NCI-H2107 (cell line): ENCODE data around the gene APMAP.
"Not testable (repeated sequence)": the region's sequence is repeated elsewhere in the genome, so short reads cannot be mapped to it uniquely, and the experiment has no call there.

ENCODE experiments used
- DNase-seq: peaks from one replicate; lab custom pipeline; 2025; lab: John Stamatoyannopoulos, UW

The APMAP gene

DNA sequence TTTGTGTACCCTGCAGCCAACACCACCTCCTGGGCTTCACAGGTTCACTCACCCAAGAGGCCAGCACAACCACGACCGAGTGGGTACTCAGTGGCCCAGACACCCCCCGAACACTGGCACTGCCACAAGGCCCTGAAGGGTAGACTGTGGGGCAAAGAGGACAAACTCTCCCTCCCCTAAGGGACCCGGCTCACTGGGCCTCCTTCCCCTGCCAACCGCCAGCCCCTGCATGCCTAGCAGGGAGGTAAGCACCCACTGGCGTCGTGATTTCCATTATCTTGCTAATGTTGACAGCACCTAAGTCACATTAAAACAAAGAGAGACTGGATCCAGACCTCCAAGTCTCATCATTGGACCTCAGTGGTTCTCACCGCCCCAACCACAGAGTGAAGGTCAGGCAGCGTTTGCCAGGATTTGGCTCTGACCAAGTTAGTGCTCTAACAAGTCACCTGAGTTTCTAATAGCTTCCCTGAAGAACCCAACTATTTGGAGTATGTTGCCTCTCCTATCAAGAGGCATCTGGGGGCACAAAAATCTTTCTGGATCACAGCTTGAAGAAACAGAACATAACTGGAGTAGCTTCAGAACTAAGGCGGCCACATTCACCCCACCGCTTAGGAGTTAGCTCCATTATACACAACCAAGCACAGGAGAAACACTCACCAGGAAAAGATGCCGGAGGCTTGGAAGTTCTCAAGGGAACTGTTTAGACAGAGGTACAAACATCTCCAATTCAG is 14.0 kb upstream of the APMAP start:
- DNase-seq = no peak

DNA sequence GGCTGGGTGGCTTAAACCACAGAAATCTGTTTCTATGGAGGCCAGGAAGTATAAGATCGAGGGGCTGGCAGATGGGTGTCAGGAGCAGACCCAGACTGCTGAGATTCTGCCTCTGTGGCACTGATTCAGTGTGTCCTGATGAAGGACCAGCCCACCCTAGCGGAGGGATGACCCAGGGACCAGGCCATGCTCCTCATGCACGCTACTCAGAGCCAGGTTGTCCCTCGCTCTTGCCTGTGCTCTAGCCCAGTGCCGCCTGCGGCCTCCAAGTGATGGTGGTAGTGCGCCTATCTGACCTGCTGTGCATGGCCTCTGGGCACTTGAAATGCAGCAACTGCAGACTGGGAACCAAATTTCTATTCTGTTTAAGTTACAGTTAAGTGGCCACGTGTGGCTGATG is 13.1 kb upstream of the APMAP start:
- DNase-seq = no peak

DNA sequence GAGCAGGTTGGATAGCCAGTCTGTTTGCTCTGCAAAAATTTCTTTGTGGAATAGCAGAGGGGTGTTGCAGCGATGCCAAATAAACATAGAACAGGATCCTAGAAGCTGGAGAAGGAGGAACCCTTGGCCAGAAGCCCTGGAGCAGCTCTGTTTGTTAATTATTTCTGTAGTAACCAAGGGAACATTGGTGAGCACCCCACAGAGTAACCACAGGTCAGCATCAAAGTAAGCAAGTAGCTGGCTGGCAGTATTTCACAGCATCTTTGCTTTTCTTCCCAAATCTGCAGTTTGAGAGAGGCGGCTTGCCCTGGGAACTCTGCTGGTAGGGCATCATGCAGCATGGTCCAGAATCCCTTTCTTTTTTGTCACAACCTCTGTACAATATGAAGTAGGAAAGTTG is 12.7 kb upstream of the APMAP start:
- no peak for DNase-seq

DNA sequence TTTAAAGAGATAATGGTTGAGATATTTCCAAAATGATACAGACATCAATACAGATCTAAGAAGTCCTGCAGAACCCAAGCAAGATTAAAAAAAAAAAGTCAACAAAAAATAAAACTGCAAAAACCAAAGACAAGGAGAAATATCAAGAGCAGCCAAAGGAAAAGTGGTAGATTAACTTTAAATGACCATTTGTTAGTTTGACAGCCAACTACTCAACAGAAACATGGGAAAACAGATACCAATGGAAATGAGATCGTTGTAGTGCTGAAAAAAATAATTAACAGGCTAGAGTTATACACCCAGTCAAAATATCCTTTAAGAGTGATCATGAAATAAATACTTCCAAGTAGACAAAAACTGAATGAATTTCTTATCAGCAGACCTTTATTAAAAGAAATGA is 10.5 kb upstream of the APMAP start:
- no peak for DNase-seq

DNA sequence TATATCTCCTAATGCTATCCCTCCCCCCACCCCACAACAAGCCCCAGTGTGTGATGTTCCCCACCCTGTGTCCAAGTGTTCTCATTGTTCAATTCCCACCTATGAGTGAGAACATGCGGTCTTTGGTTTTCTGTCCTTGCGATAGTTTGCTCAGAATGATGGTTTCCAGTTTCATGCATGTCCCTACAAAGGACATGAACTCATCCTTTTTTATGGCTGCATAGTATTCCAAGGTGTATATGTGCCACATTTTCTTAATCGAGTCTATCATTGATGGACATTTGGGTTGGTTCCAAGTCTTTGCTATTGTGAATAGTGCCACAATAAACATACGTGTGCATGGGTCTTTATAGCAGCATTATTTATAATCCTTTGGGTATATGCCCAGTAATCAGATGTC is 8.8 kb upstream of the APMAP start:
- not testable (repeated sequence) for DNase-seq

DNA sequence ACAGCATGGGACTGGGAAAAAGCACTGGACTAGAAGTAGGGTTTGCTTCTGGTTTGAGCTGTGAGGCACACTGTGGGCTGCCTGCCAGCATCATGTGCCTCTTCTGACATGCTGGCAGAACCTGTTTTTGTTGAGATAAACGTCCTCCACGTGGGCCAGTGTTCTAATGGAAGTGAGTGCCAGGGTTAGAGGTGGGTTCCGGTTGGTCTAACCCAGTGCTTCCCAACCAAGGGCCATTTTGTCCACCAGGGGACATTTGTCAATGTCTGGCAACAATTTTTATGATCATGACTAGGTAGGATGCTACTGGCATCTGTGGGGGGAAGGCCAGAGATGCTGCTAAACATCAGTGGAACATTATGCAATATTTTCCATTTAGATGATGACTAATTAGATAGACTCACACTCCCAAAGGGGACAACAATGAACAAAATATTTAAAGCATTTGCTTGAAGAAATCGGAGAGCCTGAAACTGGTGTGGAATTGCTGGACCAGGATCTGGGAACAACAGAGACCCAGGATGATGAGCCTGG is 7.8 kb upstream of the APMAP start:
- no peak for DNase-seq

DNA sequence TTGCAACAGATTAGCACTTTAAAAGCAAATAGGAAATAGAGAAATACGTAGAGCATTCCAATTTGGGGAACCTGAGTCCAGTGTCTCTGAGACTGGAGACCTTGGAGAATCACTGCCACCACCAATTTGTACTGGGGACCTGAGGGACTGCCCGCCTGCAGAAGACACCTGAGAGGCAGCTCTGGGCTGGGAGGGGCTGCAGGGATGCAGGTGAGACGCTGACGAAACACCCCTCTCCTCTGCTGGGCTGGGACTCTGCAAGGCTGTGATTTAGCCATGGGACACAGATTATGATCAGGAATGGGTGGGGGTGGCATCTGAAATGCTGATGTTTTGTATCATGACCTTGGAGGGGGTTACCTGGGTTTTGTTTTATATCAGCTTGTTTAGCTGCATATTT is 7.0 kb upstream of the APMAP start:
- no peak for DNase-seq

DNA sequence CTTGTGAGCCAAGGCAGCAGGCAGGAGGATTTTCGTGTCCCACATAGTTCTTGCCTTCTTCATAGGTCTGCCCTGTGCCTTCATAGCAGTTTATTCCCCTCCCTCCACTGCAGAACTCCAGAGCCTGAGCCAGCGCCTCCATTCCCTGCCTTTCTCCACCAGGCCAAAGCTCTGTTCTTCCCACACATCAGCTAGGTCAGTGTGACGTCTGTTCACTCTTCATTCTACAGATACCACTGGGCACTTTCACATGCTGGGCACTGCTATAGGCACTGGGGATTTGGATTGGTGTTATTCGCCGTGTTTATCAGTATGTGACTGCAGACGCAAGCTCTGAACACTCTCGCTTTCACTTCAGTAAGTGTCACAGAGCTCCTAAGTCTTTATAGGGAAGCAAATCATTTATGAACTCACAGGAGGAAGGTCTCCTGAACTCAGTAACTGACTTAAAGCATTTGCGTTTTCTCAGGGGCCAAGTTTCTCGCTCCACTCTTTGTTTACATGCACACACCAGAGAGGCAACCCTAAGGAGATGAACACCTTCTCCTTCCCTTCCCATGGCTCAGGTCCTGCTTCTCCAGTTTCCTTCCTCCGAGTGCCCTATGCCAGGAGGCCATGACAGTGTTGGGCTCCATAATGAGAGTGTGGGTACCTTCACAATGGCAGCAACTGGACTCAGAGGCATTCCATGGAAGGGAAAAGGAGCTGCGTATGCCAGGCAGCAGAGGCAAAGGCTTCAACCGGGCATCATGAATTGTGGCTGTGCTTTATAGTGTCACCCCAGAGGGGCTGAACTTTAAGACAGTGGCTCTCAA is 6.3 kb upstream of the APMAP start:
- no peak for DNase-seq

DNA sequence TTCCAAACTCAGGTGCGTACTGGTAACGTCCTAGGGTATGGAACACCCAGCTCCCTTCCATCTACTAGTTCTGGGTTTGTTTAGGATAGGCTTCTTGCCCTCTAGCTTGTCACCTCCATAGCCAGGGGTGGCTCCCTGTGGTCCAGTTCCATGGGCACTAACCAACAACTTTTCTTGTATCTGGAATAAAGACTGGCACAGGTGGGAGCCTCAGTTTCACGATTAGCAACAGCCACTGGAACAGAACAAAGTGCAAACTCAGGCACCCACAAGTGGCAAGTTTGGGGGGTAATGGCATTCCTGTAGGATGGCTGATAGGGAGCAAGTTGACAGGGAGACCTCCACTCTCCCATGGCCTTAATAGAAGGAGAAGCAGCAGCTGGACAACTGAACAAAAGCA is 5.6 kb upstream of the APMAP start:
- DNase-seq = no peak

DNA sequence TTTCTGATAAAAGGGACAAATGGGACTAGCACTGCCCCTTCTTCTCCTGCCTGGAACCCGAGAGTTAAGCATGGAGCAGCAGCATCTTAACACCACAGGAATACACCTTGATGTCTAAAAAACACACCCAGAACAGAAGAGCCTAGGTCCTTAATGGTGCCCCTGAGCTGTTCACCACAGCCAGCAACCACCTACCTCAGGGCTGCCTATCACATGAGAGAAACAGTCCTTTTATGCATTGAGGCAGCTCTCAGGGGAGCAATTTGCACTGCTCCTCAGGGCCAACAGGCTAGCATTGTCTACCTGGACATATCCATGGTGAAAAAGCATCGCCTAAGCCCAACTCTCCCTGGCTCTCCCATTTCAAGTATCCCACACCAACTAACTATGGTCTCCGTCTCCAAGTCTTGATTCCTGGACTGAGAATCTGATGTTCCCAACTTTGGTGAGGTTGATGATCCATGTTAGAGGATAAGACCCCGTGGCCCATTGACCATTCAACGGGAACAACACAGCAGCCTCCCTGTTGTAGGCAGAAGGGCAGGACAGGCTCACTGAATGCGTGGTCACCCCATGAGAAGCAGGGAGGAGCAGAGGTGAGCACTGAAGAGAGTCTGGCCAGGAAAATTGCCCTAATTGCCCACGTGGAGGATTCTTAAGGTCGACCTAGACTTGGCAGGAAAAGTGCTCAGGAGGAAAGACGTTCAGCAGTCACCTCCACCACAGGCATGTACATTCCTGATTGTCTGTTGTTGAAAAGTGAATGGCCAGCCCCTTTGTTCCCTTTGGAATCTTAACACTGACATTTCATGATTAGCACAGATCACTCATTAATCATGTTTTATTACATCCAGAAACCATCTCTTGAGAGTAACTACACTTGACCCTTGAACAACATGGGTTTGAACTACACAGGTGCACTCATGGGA is 4.2 kb upstream of the APMAP start:
- DNase-seq = no peak

DNA sequence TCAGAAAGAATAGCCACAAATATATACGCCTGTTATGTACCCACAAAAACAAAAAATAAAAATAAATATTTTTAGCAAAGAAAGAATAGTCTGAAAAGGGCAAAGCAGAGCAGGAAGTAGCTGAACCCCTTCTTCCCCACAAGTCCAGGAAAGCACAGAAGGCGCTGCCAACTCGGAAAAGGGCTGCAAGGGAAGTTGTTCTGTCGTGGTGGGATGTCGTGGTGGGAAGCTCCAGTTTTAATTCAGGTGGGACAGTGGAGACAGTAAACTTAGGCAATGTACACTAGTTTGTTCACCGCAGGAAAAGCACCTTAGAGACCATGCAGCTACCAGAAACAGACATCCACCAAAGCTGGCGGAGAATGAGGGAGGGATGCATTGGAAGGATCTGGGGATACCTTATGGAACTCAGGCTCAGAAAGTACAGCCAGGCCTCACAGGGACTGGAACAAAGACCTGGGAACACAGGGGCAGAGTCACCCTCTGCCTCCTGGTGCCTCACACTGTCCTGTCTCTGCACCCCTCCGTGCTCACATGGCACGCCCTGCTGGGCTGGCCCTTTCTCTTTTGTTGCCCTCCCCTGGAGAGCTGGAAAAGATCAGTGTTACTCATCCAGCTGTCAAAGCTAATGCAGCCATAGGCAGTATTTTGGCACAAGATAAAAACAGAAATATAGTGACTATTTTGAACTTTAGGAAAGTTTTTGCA is 3.3 kb upstream of the APMAP start:
- no peak for DNase-seq

DNA sequence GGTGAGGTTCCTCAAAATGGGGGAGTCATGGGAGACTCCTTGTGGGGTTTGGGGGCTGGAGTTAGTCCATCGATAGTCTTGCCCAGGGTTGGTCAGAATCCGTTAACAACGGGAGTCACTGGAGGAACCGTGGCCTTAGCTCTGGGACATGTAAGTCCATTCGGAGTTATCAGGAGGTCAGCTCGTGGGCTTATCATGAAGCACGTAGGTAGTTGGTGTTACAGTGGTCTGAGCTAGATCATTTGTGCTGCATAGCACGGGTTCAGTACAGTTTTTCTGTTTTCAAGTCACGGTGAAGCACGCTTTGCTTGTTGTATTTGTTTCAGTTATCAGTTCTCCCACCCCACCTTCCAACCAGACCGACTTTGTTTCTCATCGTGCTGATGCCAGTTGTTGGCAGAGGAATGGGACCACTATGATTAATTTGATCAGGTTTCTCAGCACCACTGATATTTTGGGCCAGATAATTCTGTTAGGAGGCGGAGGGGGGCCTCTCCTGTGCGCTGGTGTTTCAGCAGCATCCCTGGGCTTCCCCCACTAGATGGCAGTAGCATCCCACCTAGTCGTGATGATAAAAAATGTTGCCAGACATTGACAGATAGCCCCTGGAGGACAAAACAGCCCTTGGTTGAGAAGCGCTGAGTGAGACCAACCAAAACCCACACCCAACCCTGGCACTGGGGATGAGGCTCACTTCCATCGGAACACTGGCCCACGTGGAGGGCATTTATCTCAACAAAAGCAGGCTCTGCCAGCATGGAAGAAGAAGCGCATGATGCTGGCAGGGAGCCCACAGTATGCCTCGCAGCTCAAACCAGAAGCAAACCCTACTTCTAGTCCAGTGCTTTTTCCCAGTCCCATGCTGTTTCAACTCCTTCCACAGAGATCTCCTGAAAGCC is 2.2 kb upstream of the APMAP start:
- no peak for DNase-seq

DNA sequence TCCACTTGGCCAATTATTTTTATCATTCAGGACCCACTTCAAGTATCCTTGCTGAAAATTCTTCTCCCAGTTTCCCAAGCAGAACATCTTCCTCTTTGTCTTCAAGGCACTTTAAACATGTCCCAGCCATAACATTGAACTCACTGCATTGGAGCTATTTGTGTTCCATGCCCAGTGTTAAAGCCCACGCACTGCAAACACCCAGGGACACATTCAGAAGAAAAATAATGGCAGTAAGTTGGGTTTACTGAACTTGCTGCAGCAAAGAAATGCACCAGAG is 1.6 kb upstream of the APMAP start:
- DNase-seq = no peak

DNA sequence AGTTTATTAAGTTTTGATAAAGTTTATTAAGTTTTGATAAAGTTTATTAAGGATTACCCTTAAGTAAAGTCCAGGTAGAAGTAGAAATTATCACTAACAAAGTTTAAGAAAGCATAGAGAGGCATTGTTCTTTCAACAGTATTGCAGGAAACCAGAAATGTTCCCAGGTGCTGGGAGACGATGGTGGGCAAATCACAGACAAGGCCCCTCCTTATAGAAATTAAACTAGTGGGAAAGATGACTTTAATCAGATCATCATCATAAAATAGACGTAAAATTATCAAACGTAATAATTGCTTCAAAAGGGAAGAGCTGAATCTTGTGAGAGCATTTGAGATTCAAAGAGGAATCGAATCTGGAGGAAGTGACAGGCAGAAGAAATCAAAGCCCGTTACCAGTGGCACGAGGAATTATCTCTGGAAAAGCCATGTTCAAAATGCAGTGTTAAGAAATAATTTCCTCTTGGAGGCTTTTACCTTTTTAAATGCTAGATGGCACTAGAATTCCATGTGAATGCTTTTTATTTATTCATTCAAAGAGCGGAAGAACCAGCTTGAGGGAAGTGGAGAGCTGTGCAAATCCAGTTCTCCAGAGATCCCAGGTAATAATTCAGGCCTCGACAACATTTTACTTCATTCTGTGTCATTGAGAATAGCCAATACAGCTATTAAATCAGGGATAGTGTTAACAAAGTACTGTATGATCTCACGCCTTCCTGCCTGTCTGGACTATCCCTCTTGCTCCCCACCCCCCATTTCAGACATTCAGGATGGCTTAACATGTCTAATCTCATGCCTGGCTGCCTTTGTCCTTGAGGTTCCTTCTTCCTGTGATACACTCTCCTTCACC is 1.0 kb upstream of the APMAP start:
- DNase-seq = no peak

DNA sequence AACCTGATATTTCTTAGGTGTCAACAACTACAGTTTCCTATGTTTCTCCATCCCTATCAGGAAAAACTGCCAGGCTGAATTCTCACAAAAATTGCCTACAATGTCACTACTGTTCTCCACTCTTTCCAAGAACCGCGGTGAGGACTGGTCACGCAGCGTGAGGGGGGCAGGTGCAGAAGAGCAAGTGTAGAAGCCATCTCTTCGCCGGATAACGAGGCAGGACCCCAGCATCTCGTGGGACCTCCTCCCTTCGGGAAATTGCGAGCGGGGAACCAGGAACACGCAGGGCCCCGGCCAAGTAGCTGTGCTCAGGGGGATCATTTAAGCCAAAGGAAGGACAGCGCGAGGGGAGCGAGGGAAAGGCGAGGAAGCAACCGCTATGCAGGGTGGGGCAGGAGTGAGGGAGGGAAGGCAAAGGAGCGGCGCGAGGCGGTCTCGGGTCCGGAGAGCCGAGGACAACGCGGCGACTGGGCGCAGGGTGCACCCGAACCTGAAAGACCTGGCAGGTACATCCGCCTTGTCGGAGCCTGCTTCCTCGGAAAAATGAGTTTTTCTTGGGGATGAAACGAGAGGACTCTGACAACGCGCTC is 559 bp downstream of the APMAP start:
- DNase-seq = no peak

DNA sequence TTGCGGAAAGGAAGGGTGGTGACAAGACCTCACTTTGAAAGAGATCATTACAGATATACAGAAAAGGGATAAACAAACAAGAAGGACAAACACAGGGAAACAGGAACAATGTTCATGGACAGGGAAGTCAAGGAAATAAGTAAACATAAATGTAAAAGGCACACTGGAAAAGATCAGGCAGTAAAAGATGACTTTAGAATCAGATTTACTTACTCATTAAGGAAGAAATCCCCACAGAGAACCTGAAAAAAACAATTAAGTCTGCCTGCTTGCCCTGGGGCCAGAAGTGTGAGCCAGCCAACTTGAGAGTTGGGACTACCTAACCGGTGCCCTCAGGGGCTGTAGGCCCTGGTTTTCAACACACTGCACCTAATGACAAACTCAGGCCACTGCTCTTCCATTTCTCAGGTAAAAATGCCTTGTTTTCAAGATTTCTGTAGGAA is 1.7 kb downstream of the APMAP start:
- DNase-seq = no peak

DNA sequence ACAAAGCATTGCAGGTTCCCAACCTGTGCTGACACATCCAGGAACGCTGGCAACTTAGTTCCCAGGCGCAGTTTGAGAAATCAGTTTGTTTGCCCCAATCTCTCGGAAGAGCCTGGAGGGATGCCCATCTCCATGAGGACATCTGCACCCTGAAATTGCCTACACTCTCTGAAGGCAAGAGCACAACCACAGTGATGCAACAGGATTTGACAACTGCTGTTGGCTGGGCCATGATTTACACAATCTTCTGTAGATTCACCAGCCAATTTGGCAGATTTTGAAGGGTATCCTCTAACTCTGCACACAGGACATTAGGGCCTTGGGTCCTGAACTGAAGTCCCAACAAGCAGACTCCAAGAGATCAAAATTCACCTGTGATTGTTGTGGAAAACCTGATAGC is 3.4 kb downstream of the APMAP start:
- DNase-seq = no peak

DNA sequence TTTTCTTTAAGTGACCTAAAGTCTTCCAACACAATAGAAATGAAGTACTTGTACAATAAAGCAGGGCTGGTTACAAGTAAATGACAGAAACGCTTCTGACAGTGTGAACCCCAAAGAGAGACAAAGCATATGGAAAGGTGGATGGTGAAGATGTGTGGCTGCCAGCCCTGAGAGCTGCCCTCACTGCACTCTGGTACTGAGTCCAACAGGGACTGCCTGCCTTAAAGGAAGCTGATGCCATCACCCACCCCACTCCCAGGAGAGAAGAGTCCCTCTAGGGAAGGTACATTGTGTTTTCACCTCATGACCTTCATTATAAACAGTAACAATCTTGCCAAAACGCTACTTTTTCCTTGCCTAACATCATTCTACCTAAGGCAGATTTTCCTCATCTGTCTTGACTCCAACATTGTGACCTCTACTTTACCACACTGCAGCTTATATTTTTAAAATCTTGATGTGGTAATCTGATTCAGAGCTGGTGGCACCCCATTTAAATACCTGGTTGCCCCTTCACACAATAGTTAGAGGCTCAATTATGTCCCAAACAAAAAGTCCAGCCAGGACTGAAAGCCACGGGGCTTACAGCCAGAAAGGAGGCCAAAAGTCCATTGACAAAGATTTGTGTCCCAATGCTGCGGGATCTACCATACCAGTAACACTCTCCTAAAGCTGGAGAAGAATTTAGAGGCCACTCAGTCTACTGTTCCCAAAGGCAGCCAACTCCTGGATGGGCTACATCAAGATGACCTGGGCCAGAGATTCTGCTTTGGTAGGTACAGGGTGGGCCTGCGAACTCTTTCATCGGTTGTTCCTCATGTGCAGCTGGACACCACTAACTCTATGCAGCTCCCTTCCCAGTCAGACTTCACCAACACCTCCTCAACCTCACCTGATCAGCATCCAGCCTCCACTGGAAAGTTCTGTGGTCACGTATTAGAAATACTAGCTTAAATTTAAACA is 4.4 kb downstream of the APMAP start:
- no peak for DNase-seq
